HG02588 (cell line): ENCODE results near the gene BDH1.
"Not testable (repeated sequence)": the region's sequence is repeated elsewhere in the genome, so short reads cannot be mapped to it uniquely, and the experiment has no call there.

ENCODE experiments used
- ATAC-seq: cut with Tn5 transposase; IDR thresholded peaks from one replicate; pipeline ENCODE4 v1.9.1; 2021; ENCODE audit warnings: mild to moderate bottlenecking, moderate library complexity; ENCODE audit not compliant: unreplicated experiment

Gene BDH1

GRCh38 chr3:197555281-197556261 is at the start of gene BDH1:
BDH1 (minus strand) TSS chr3:197555968; CDS start chr3:197546443, 9,525 bp downstream.
- ATAC-seq: peak; percentile 35

- ATAC-seq: no peak
Observed at GRCh38 chr3:197603317-197603933, 47.7 kb upstream of the BDH1 start.

DNA sequence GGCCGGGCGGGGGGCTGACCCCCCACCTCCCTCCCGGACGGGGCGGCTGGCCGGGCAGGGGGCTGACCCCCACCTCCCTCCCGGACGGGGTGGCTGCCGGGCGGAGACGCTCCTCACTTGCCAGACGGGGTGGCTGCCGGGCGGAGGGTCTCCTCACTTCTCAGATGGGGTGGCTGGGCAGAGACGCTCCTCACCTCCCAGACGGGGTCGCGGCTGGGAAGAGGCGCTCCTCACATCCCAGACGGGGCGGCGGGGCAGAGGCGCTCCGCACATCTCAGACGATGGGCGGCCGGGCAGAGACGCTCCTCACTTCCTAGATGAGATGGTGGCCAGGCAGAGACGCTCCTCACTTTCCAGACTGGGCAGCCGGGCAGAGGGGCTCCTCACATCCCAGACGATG is 46.6 kb upstream of the BDH1 start:
- ATAC-seq: not testable (repeated sequence)

GRCh38 chr3:197601566-197601840 is 45.7 kb upstream of the BDH1 start:
- not testable (repeated sequence) for ATAC-seq

- ATAC-seq: no peak
Observed at GRCh38 chr3:197600796-197601565, 45.2 kb upstream of the BDH1 start.

- ATAC-seq: no peak
Observed at GRCh38 chr3:197599089-197599765, 43.5 kb upstream of the BDH1 start.

- no peak for ATAC-seq
Observed at GRCh38 chr3:197598404-197598980, 42.7 kb upstream of the BDH1 start.

GRCh38 chr3:197597335-197597734 is 41.6 kb upstream of the BDH1 start:
- ATAC-seq: no peak

GRCh38 chr3:197595470-197596185 is 39.9 kb upstream of the BDH1 start:
- no peak for ATAC-seq

- no peak for ATAC-seq
Observed at GRCh38 chr3:197593046-197593380, 37.2 kb upstream of the BDH1 start.

- ATAC-seq: no peak
Observed at GRCh38 chr3:197592361-197593045, 36.7 kb upstream of the BDH1 start.

- no peak for ATAC-seq
Observed at GRCh38 chr3:197591816-197592215, 36.0 kb upstream of the BDH1 start.

DNA sequence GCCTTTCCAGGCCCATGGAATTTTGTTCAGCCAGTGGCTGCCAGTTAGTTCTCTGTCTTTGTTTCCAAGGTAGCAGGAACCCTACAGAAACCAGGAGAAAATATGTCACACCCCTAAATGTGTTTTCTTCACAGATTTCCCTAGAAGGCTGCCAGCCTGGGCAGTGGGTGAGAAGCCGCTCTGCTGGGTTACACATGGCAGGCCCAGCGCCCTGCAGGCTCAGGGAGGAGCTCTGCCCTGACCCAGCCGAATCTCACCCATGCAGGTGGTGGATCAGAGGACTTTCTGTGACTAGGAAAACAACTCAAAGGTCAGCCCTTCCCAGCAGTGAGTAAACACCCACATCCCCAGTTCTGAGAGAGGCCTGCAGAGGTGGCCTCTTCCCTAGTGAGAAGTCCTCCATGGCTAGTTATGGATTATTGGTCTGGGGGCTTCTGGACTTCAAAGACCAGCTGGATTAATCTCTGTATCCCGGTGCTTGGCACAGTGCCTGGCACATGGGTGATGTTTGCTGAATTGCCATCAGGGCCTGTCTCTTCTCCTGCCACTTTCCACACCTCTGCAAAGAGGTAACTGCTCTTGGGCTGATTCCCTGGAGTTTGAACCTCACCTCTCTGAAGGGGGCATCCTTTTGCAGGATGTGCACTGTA is 34.7 kb upstream of the BDH1 start:
- no peak for ATAC-seq

DNA sequence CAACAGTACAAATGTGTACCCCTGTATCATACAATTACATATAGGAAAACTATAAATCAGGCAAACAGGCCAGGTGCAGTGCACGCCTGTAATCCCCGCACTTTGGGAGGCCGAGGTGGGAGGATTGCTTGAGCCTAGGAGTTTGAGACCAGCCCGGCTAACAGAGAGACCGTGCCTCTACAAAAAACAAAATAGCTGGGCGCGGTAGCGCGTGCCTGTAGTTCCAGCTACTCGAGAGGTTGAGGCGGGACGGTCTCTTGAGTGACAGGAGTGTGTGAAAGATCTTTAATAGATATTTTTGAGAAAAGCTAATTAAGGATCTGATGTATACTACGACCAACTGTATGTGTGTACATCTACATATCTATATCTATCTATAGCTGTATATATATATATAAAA is 33.8 kb upstream of the BDH1 start:
- no peak for ATAC-seq

DNA sequence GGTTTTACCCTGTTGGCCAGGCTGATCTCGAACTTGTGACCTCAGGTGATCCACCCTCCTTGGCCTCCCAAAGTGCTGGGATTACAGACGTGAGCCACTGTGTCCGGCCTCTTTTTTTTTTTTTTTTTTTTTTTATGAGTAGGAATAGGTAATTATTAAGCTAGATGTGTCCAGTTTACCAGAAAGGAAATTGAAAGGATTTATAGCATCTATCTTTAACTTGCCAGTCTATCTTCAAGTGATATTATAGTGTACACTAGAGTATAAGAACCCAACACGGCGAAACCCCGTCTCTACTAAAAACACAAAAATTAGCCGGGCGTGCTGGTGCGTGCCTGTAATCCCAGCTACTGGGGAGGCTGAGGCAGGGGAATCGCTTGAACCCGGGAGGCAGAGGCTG is 31.0 kb upstream of the BDH1 start:
- ATAC-seq: not testable (repeated sequence)

- ATAC-seq: no peak
Observed at GRCh38 chr3:197586181-197586580, 30.4 kb upstream of the BDH1 start.

- ATAC-seq: no peak
Observed at GRCh38 chr3:197584733-197585132, 29.0 kb upstream of the BDH1 start.

DNA sequence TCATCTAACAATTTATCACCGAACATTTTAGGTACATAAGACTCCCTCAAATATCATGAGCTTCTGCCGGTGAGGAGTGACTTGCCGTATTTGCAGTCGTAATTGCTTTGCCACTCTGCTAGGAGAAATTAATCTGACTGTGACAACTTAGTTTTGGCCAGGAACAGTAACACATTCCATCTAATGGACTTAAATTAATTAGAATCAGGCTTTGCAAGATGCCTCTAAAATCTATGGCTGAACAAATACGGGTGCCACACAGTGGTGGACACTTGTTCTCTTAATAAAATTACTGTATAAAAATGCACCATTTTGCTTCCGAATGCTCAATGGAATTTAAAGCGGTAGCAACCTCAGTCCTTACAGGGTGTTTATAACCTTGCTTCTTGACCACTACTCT is 27.6 kb upstream of the BDH1 start:
- ATAC-seq: no peak

- no peak for ATAC-seq
Observed at GRCh38 chr3:197580253-197580691, 24.5 kb upstream of the BDH1 start.
